IPS-18c (cell line): ENCODE measurements around the gene TLCD5.

ENCODE experiments used
- H3K4me3 ChIP-seq: 2 replicates; pipeline ENCODE4 v1.7.0; 2013; ENCODE audit warnings: low read depth, mild to moderate bottlenecking, low read length, moderate library complexity; ENCODE audit not compliant: insufficient read depth
- H3K9me3 ChIP-seq: one replicate; pipeline ENCODE4 v1.6.1; 2013; ENCODE audit warnings: mild to moderate bottlenecking, low read length, moderate library complexity; ENCODE audit not compliant: control insufficient read depth, insufficient read depth

TLCD5 gene

DNA sequence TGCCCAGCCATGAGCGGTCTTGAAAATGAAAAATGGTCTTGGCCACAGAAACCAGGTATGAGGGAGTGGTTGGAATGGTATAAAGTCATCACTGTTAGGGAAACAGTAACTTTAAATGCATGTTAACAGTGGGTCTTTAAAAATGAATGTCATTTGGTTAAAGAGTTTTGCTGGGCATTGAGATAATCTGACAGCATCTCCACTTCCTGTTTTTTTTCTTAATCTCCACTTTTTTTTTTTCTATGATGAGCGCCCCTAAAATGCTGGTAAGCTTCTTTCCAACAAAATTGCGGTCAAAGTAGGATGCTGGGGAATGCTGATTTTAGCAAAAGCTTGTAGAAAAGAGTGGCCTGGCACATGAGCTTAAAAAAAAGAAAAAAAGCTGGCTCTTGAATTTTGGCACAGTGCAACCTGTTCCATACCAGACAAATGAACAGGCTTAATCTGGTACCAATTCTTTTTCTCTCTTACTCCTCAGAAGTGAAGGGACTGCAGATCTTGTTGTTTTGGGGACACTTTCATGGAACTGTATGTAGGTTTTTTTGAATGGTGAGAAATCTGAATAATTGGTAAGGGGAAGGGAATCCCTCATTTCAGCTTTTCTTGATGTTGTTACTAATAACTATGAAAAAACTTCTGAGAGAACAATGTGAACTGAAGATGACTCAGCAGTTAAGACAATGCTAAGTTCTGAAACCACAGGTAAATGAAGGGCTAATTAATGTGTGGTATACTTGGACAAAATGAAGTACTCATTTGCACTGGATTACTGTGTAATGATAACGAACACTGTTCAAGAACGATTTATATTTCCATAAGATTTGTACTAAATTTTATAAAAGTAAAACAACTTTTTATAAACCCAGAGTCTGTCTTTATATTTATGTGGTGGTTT is 8.0 kb downstream of the TLCD5 start:
- no peaks in the 10 kb centered on the region for H3K9me3 ChIP-seq

DNA sequence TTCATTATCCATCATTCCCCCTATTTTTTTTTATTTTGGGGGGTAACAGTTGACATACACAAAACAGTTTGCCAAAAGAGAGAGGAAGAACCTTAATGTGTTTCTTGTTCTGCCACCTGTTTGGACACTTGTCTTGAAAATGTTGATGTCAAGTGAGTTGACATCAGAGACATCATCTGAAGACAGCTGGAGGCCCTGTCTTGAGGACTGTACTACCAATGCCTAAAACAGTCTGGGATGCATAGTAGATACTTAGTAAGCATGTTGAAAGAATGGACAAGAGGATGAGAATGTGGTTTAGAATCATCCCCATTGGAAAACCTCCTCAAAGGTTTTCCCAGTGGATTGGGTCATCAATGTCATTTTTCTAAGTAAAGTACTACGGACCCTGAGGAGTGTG is 8.7 kb downstream of the TLCD5 start:
- H3K9me3 ChIP-seq = no peaks in the 10 kb centered on the region
- H3K4me3 ChIP-seq = no peak overlapping the region

More for the DNA sequence above, 8.0 kb downstream of the TLCD5 start:
- no peak overlapping the region for H3K4me3 ChIP-seq

GRCh38 chr11:120334332-120334731 is 9.2 kb downstream of the TLCD5 start:
- Histone ChIP-seq H3K9me3 (no peaks in the 10 kb centered on the region), H3K4me3 (no peak overlapping the region)

- H3K4me3 ChIP-seq = peak overlapping the region; percentile 88
- no peaks in the 10 kb centered on the region for H3K9me3 ChIP-seq
These were observed 9.9 kb downstream of the TLCD5 start for GRCh38 chr11:120334894-120335462.

- Histone ChIP-seq H3K9me3 (no peaks in the 10 kb centered on the region), H3K4me3 (peak overlapping the region; percentile 88)
These were observed 10.4 kb downstream of the TLCD5 start for GRCh38 chr11:120335556-120335907.

- Histone ChIP-seq H3K9me3 (no peaks in the 10 kb centered on the region), H3K4me3 (peak within 1 kb of the TSS; percentile 88)
These were observed 11.0 kb downstream of the TLCD5 start, which contains the start of gene ARHGEF12 for GRCh38 chr11:120335908-120336640. ARHGEF12 (plus strand) TSS chr11:120336413; CDS start chr11:120337244, 831 bp downstream.

GRCh38 chr11:120336641-120337354 is 11.7 kb downstream of the TLCD5 start:
- peak overlapping the region; percentile 88 for H3K4me3 ChIP-seq

DNA sequence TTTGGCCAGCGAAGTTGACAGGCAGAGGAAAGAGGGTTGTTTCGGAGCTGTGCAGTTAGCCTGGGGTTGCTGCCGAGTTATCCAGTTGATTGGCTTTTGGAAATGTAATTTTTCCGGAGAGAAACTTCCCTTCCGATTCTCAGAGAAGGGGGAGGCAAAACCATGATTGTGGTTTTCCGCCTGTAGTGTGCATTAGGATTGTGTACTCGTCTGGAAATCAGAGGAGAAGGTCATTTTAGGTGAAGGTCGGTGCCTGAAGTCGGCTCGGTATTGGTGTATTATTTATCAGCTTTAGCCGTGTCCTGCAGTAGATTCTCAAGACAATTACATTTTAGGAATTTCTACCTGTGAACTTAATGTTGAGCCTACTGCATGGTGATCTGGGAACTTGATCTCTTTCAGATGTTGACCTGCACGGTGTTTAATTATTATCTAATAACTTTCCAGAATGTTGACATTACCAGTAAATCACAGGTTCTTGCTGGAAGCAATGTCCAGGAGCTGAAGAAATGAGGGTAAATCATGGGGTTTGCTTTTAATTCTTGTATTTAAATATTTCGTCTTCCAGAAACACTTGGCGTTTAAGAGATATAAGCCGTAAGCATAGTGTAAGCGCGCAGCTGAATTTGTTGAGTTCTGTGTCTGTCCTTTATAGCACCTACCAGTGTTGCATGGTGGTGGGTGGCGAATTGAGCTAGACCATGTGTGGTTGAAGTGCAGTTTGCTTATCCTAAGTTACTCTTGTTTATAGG is 12.4 kb downstream of the TLCD5 start:
- H3K4me3 ChIP-seq = peak overlapping the region; percentile 88

More at GRCh38 chr11:120336641-120337354, 11.7 kb downstream of the TLCD5 start:
- no peaks in the 10 kb centered on the region for H3K9me3 ChIP-seq

DNA sequence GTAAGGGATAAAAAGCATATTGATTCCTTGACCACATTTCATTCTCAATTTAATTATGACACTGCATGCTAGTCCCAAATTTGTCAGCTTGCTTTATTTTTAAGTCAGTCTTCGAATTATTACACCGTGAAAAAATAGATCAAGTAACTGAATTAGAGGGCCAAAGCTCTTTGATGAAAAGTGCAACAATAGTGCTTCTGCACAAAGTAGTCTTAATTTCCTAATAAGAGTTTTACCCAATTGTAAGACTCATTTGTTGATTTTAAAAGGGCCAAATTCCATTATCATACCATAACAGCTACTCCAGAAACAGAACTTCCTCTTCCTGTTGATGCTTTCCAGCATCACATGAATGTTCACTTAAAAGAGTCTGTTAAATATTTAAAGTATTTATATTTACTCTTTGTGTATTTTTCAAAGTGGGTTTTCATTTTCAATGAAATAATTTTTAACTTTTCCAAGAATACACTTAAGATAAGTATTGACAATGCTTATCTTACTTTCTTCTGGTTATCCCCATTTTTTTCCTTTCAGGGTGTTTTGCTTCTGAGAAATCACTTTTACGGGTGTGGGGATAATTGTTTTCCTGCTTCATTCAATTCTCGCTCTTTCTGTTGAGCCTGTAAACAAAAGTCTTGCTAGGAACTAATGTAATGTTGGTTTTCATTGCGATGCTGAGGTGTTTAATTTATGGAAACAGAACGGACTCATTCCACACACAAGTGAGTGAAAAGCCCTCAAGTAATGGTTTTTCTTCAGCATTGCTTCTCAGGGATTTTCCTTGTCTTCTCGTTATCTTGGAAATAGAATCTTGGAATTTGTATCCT is 13.2 kb downstream of the TLCD5 start:
- Histone ChIP-seq H3K9me3 (no peaks in the 10 kb centered on the region), H3K4me3 (peak overlapping the region; percentile 88; the same call in 1 of the 2 replicates)

More for the DNA sequence above, 12.4 kb downstream of the TLCD5 start:
- H3K9me3 ChIP-seq = no peaks in the 10 kb centered on the region

DNA sequence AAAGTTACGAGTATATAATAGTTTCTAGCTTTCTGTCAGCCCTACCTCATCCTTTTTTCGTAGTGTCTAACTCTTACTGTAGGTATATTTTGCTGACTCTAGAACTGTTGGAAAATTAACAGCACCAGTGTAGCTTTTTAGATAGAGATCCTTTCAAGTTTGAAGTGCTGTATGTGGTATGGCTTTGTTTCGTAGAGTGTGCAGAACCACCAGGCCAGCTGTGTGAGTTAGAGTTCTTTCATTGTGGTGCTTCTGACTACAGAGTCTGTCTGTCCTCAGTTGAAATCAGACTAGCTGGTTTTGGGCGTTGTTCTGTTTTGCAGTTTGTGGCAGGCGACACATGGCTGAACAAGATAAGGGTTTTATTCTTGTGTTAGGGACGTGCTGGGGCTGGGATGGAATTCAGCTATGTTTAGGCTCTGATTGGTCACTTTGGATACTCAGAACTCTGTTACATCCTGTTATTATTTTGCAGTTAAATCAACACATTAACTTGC is 14.3 kb downstream of the TLCD5 start:
- no peak overlapping the region; the same call in 1 of the 2 replicates for H3K4me3 ChIP-seq
- H3K9me3 ChIP-seq = no peaks in the 10 kb centered on the region

GRCh38 chr11:120340529-120340928 is 15.4 kb downstream of the TLCD5 start:
- Histone ChIP-seq H3K9me3 (no peaks in the 10 kb centered on the region), H3K4me3 (no peak overlapping the region)

GRCh38 chr11:120342226-120342625 is 17.1 kb downstream of the TLCD5 start:
- Histone ChIP-seq H3K4me3 (no peak overlapping the region), H3K9me3 (no peaks in the 10 kb centered on the region)

GRCh38 chr11:120342678-120343077 is 17.6 kb downstream of the TLCD5 start:
- Histone ChIP-seq H3K9me3 (no peaks in the 10 kb centered on the region), H3K4me3 (no peak overlapping the region)

DNA sequence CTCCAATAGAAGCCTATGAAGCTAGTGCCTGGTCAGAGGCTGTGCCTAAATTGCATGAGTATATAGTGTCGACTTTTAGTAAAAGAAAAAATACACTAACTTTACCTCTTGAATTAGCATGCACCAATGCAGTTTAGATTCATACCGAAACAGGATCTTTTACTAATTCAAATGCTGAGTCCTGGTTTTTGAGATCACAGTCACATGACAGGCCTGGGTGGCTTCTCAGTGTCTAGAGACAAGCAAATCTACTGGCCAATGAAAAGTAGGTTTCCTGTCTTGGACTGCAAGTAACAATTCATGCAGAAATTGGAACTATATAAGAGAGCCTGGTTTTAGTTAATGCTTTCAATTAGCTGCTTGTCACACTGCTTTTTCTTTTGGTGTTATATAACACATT is 18.3 kb downstream of the TLCD5 start:
- Histone ChIP-seq H3K9me3 (no peaks in the 10 kb centered on the region), H3K4me3 (no peak overlapping the region)

DNA sequence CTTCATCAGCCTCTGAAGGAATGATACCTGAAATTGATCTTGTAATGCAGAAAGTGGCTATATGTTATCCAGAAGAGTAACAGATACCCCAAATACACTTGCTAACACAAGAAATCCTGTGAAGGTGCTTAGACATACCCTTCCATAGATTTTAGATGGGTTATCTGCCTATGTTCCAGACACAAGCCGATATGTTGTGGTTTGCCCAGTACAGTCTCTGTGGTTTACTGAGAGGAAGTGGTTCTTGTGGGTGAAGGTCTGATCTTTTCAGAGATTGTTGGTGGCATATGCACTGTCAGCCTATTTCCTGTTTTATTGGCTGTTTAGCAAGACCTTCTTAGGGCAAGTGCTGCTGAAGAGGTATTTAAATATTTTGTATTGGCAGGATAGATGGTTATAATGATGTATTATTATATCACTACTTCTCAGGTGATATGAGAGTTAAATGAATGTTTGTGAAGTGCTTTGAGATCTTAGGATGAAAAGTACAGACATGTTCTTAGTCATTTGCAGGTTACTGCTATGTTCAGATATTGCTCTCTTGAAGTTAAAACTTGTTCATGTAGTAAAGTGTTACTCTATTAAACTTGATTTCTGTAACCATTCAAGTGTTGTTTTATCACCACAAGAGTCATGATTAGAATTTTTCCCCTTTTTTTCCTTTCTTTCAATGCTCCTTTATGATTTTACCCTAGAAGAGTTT is 19.4 kb downstream of the TLCD5 start:
- Histone ChIP-seq H3K9me3 (no peaks in the 10 kb centered on the region), H3K4me3 (no peak overlapping the region)
